Measurements from ENCODE around the gene TMEM201. TPM values are rescaled to one million over a fixed set of nuclear protein-coding genes. Genes with fewer than 3 reads are reported as not detected.

TMEM201 gene
- total RNA-seq, 4 donors from 2014 or later: 7.0 to 12.4 (median 9.7) TPM

GRCh38 chr1:9654834-9655723, 66.4 kb downstream of the TMEM201 start:
- no peak for DNase-seq (ENCODE audit: low spot score in 2 of 2)
- H3K4me3 ChIP-seq (ENCODE audit: low read depth, poor library complexity, severe bottlenecking): no peak overlapping the region
- WGBS, 2 donors: 62 to 72% methylated on average over 16 of the region's 16 CpGs
- TF ChIP-seq POLR2A (IDR thresholded peaks at IDR 0.05) (no peak), CTCF (IDR thresholded peaks at IDR 0.05) (no peak)
- intact Hi-C loops (cut with DNase I; ENCODE audit: low total_unique reads): no loop called here

- WGBS, 2 donors: 85 to 95% methylated on average over 11 of the region's 11 CpGs
- intact Hi-C loops (cut with DNase I; ENCODE audit: low total_unique reads): no loop called here
- TF ChIP-seq POLR2A (IDR thresholded peaks at IDR 0.05) (no peak), CTCF (IDR thresholded peaks at IDR 0.05) (no peak)
These were observed 67.1 kb downstream of the TMEM201 start for GRCh38 chr1:9655836-9656235.

GRCh38 chr1:9657521-9658032, 68.9 kb downstream of the TMEM201 start:
- TF ChIP-seq POLR2A (IDR thresholded peaks at IDR 0.05) (no peak), CTCF (IDR thresholded peaks at IDR 0.05) (no peak)
- intact Hi-C loops (cut with DNase I; ENCODE audit: low total_unique reads): no loop called here
- H3K4me3 ChIP-seq (ENCODE audit: low read depth, poor library complexity, severe bottlenecking): no peak overlapping the region
- WGBS, 2 donors: 81 to 91% methylated on average over 2 of the region's 2 CpGs
- DNase-seq (ENCODE audit: low spot score in 2 of 2): no peak

More at GRCh38 chr1:9655836-9656235, 67.1 kb downstream of the TMEM201 start:
- no peak overlapping the region for H3K4me3 ChIP-seq (ENCODE audit: low read depth, poor library complexity, severe bottlenecking)
- no peak for DNase-seq (ENCODE audit: low spot score in 2 of 2)

- H3K4me3 ChIP-seq (ENCODE audit: low read depth, poor library complexity, severe bottlenecking): no peak overlapping the region
- TF ChIP-seq POLR2A (IDR thresholded peaks at IDR 0.05) (no peak), CTCF (IDR thresholded peaks at IDR 0.05) (no peak)
- 80 to 82% methylated on average over 4 of the region's 4 CpGs for WGBS, 2 donors
- DNase-seq (ENCODE audit: low spot score in 2 of 2): no peak
- intact Hi-C loops (cut with DNase I; ENCODE audit: low total_unique reads): no loop called here
These were observed 69.5 kb downstream of the TMEM201 start for GRCh38 chr1:9658199-9658598.

- intact Hi-C loops (cut with DNase I; ENCODE audit: low total_unique reads): no loop called here
- DNase-seq (ENCODE audit: low spot score in 2 of 2): no peak
- no peak overlapping the region for H3K4me3 ChIP-seq (ENCODE audit: low read depth, poor library complexity, severe bottlenecking)
- WGBS, 2 donors: 43 to 54% methylated on average over 5 of the region's 5 CpGs
- TF ChIP-seq CTCF (IDR thresholded peaks at IDR 0.05): no peak
- no peak for TF ChIP-seq POLR2A (IDR thresholded peaks at IDR 0.05)
These were observed 70.6 kb downstream of the TMEM201 start for GRCh38 chr1:9659328-9659727.
